ENCODE results near the gene HDDC3.

GRCh38 chr15:90915808-90916440, 16.4 kb downstream of the HDDC3 start:
- TF ChIP-seq, protein P1, sequence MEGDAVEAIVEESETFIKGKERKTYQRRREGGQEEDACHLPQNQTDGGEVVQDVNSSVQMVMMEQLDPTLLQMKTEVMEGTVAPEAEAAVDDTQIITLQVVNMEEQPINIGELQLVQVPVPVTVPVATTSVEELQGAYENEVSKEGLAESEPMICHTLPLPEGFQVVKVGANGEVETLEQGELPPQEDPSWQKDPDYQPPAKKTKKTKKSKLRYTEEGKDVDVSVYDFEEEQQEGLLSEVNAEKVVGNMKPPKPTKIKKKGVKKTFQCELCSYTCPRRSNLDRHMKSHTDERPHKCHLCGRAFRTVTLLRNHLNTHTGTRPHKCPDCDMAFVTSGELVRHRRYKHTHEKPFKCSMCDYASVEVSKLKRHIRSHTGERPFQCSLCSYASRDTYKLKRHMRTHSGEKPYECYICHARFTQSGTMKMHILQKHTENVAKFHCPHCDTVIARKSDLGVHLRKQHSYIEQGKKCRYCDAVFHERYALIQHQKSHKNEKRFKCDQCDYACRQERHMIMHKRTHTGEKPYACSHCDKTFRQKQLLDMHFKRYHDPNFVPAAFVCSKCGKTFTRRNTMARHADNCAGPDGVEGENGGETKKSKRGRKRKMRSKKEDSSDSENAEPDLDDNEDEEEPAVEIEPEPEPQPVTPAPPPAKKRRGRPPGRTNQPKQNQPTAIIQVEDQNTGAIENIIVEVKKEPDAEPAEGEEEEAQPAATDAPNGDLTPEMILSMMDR (IDR thresholded peaks at IDR 0.05 in 4 of 5, conservative IDR thresholded peaks at IDR 0.05 in 1 of 5): no peak
- TF ChIP-seq POLR2A (IDR thresholded peaks at IDR 0.05): peak in 1 of 2 donors; percentile 23

Measured in gastrocnemius medialis (tissue), 4 donors.